OCI-LY7 (cell line): ENCODE measurements around the gene APBB1. TPM values are rescaled to one million over a fixed set of nuclear protein-coding genes. Genes with fewer than 3 reads are reported as not detected.
A peak's percentile ranks its signal among the peaks of the same experiment; 100 is the strongest.

Experiments used
- BruUV-seq: library from RNA; stranded (reverse); fragments of 400-500 nt; replicated peaks from 2 replicates; lab custom pipeline; 2021; lab: Mats Ljungman, UMichigan
- CTCF ChIA-PET: fragments of 300-600 bp; sonication (Branson Sonifier 250); formaldehyde crosslinking; loops from one replicate; lab custom pipeline; 2022; ENCODE audit warnings: antibody characterized with exemption; ENCODE audit not compliant: unreplicated experiment; lab: Charles Lee
- POLR2A ChIA-PET: fragments of 300-600 bp; sonication (Branson Sonifier 250); formaldehyde crosslinking; loops from one replicate; lab custom pipeline; 2022; ENCODE audit warnings: antibody characterized with exemption; lab: Charles Lee
- DNase-seq: peaks from one replicate; pipeline ENCODE4 v3.0.0-alpha.2; 2015; ENCODE audit warnings: low spot score
- H2AFZ ChIP-seq: fragments of 200-600 bp; sonication (generic), shearing (Covaris generic); 2 replicates; pipeline ENCODE4 v1.6.1; 2014; ENCODE audit warnings: mild to moderate bottlenecking, antibody characterized with exemption, low read length, moderate library complexity
- H3K27ac ChIP-seq: fragments of 200-600 bp; sonication (generic); 2 replicates; pipeline ENCODE4 v1.5.1; 2014; ENCODE audit warnings: mixed run types, low read depth, mild to moderate bottlenecking, moderate library complexity, low read length, inconsistent platforms; ENCODE audit not compliant: poor library complexity, severe bottlenecking
- H3K36me3 ChIP-seq: fragments of 200-600 bp; sonication (generic); 2 replicates; pipeline ENCODE4 v1.6.1; 2014; ENCODE audit warnings: mild to moderate bottlenecking, antibody characterized with exemption, low read length, moderate library complexity, mixed read lengths; ENCODE audit not compliant: insufficient read depth
- H3K4me1 ChIP-seq: fragments of 200-600 bp; sonication (generic); 2 replicates; pipeline ENCODE4 v1.5.1; 2014; ENCODE audit warnings: mild to moderate bottlenecking, low read length; ENCODE audit not compliant: insufficient read depth, poor library complexity, severe bottlenecking
- H3K4me2 ChIP-seq: fragments of 200-600 bp; sonication (generic); 2 replicates; pipeline ENCODE4 v1.6.1; 2014; ENCODE audit warnings: mild to moderate bottlenecking, low read length
- H3K4me3 ChIP-seq: fragments of 200-600 bp; sonication (generic); 2 replicates; pipeline ENCODE4 v1.5.1; 2014; ENCODE audit warnings: mild to moderate bottlenecking, low read depth, low read length; ENCODE audit not compliant: poor library complexity, severe bottlenecking
- H3K79me2 ChIP-seq: fragments of 200-600 bp; sonication (generic); 2 replicates; pipeline ENCODE4 v1.6.1; 2016; ENCODE audit warnings: low read depth, mild to moderate bottlenecking, low read length, moderate library complexity, mixed read lengths; ENCODE audit not compliant: insufficient read depth
- H3K9me2 ChIP-seq: fragments of 200-600 bp; sonication (generic); 2 replicates; pipeline ENCODE4 v1.6.1; 2016; ENCODE audit warnings: mild to moderate bottlenecking, low read length, mixed read lengths; ENCODE audit not compliant: insufficient read depth
- H3K9me3 ChIP-seq: fragments of 200-600 bp; sonication (generic); 2 replicates; pipeline ENCODE4 v1.6.1; 2014; ENCODE audit warnings: mild to moderate bottlenecking, mixed run types, low read length, mixed read lengths
- H4K20me1 ChIP-seq: fragments of 200-600 bp; sonication (generic); 2 replicates; pipeline ENCODE4 v1.6.1; 2014; ENCODE audit warnings: mild to moderate bottlenecking, antibody characterized with exemption, low read length, moderate library complexity, mixed read lengths; ENCODE audit not compliant: insufficient read depth
- EZH2phosphoT487 ChIP-seq: fragments of 200-600 bp; sonication (generic); IDR thresholded peaks from 2 replicates; pipeline ENCODE4 v1.6.1; 2018; ENCODE audit warnings: low read depth, borderline replicate concordance, mild to moderate bottlenecking, mixed run types, antibody characterized with exemption, low read length, moderate library complexity, mixed read lengths
- intact Hi-C: fragments of 100-400 bp; cut with micrococcal nuclease; formaldehyde crosslinking; loops from one replicate; pipeline ENCODE4 v1.10.0; 2022; ENCODE audit not compliant: unreplicated experiment
- total RNA-seq, 2 experiments: library from RNA; depleted of rRNA in 1 of 2; stranded (reverse); fragments of >200 nt in 1 of 2; shearing (Covaris generic) in 1 of 2; gene quantifications; 2 replicates each; pipeline ENCODE4 v1.2.3, GENCODE V29; 2014 to 2022
- TF ChIP-seq, protein P1 (sequence below): fragments of 200-600 bp; sonication (generic); conservative IDR thresholded peaks from 2 replicates; pipeline ENCODE4 v1.5.1; 2014; ENCODE audit warnings: mild to moderate bottlenecking, antibody characterized with exemption, low read length, moderate library complexity, mixed read lengths

The APBB1 gene
- total RNA-seq, 2 experiments from 2014 or later, result 25.5 to 30.4 TPM

DNA sequence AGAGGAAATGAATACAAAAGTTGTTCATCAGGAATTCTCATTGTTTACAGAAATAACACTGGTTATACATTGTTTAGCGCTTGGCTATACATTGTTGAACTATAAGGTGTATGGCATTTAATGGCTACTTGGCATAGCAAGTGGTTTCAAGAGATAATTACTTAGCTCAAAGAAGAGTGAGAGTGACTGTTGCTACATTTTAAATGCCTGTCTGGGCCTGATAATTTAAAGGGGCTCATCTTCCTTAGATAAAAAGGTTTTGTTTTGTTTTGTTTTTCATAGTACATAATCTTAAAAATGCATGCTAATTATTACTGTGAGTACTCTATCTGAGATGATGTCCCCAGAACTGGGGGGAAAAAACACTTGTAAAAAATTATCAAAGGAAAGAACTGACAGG lies 30.1 kb downstream of the APBB1 start:
- H3K36me3 ChIP-seq, result no peaks in the 10 kb centered on the region
- H3K79me2 ChIP-seq, result no peaks in the 10 kb centered on the region
- 0 out of 2 replicates have a peak overlapping the region, but pooled peaks have one; percentile 84 for H2AFZ ChIP-seq
- H4K20me1 ChIP-seq, result no peaks in the 10 kb centered on the region
- BruUV-seq, result no TSS peak
- intact Hi-C loops, result no loop called here
- POLR2A ChIA-PET, result interaction anchor here (0.7 to 2.2 kb wide), 6 partner anchors 10 to 142 kb away, joined by 3 to 11 read pairs (median 3); partner anchors contain the start of gene HPX
- H3K4me1 ChIP-seq, result peaks cover 24% of the 10 kb centered on the region
- TF ChIP-seq, protein P1, sequence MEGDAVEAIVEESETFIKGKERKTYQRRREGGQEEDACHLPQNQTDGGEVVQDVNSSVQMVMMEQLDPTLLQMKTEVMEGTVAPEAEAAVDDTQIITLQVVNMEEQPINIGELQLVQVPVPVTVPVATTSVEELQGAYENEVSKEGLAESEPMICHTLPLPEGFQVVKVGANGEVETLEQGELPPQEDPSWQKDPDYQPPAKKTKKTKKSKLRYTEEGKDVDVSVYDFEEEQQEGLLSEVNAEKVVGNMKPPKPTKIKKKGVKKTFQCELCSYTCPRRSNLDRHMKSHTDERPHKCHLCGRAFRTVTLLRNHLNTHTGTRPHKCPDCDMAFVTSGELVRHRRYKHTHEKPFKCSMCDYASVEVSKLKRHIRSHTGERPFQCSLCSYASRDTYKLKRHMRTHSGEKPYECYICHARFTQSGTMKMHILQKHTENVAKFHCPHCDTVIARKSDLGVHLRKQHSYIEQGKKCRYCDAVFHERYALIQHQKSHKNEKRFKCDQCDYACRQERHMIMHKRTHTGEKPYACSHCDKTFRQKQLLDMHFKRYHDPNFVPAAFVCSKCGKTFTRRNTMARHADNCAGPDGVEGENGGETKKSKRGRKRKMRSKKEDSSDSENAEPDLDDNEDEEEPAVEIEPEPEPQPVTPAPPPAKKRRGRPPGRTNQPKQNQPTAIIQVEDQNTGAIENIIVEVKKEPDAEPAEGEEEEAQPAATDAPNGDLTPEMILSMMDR, result no peak
- TF ChIP-seq EZH2phosphoT487, result no peak
- H3K4me2 ChIP-seq, result peak overlapping the region; percentile 91
- CTCF ChIA-PET, result interaction anchor here (0.8 kb wide), 1 partner anchor 55 kb away, joined by 3 read pairs; no protein-coding TSS in a partner anchor
- DNase-seq, result no peak
- peak overlapping the region; percentile 73 for H3K4me3 ChIP-seq
- H3K9me2 ChIP-seq, result no peaks in the 10 kb centered on the region
- H3K9me3 ChIP-seq, result no peaks in the 10 kb centered on the region
- H3K27ac ChIP-seq, result no peak overlapping the region

DNA sequence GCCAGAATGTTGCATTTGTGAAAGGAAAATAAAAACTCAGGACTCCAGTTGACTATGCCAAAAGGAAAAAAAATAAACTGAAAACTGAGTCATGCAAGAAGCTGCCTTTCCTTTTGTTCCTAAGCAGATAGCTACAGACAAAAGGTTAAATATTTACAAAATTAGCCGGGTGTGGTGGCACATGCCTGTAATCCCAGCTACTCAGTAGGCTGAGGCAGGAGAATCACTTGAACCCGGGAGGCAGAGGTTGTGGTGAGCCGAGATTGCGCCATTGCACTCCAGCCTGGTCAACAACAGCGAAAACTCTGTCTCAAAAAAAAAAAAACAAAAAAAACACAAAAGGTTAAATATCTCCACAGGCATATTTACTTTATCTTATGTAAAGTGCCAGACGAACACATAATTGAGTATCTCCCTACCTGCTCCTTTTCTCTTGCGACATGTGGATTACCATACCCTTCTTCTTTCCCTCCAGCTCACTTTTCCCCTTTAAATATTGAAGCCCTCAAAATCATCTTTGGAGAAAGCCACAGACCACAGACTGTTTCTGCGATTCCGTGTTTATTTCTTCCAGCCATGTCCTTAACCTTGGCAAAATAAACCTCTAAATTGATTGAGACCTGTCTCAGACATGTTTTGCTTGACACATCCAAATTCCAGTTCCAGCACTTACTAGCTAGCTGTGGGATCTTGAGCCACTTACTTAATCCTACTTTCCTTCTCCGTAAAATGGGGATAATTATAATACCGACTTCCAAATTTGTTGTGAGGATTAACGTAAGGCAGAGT lies 30.9 kb downstream of the APBB1 start:
- H3K9me2 ChIP-seq, result no peaks in the 10 kb centered on the region
- BruUV-seq, result no TSS peak
- intact Hi-C loops, result no loop called here

More for the DNA sequence above, 30.9 kb downstream of the APBB1 start:
- ChIA-PET CTCF (interaction anchor here (0.8 kb wide), 1 partner anchor 55 kb away, joined by 3 read pairs; no protein-coding TSS in a partner anchor), POLR2A (interaction anchor here (0.7 to 1.2 kb wide), 7 partner anchors 9 to 314 kb away, joined by 3 to 10 read pairs (median 3); partner anchors contain the start of gene HPX)
- Histone ChIP-seq H3K4me1 (peaks cover 24% of the 10 kb centered on the region), H3K36me3 (no peaks in the 10 kb centered on the region), H3K4me3 (no peak overlapping the region), H3K4me2 (peak overlapping the region; percentile 91; the same call in 1 of the 2 replicates), H3K27ac (no peak overlapping the region), H4K20me1 (no peaks in the 10 kb centered on the region), H3K79me2 (no peaks in the 10 kb centered on the region), H3K9me3 (no peaks in the 10 kb centered on the region), H2AFZ (no peak overlapping the region)
- no peak for DNase-seq
- TF ChIP-seq, protein P1, result no peak
- no peak for TF ChIP-seq EZH2phosphoT487
